Lower lobe of right lung (tissue), 2 donors: ENCODE data around the gene LBHD1. TPM values are rescaled to one million over a fixed set of nuclear protein-coding genes. Genes with fewer than 3 reads are reported as not detected.
"Not testable (repeated sequence)": the region's sequence is repeated elsewhere in the genome, so short reads cannot be mapped to it uniquely, and the experiment has no call there.

Experiments used
- ATAC-seq, 2 donors: fragments of 200-7000 bp; cut with Tn5 transposase; one replicate each; pipeline ENCODE4 v1.9.1; 2020 to 2022; ENCODE audit warnings: mild to moderate bottlenecking in 2 of 2, moderate library complexity in 2 of 2
- DNase-seq: peaks from one replicate; pipeline ENCODE4 v3.0.0-alpha.2; 2020
- H3K27ac ChIP-seq: fragments of 200-600 bp; one replicate; pipeline ENCODE4 v1.8.0; 2022
- H3K27me3 ChIP-seq: fragments of 200-600 bp; one replicate; pipeline ENCODE4 v1.8.0; 2022; ENCODE audit warnings: low read depth
- H3K36me3 ChIP-seq: fragments of 200-600 bp; one replicate; pipeline ENCODE4 v1.8.0; 2022; ENCODE audit warnings: mild to moderate bottlenecking
- H3K4me1 ChIP-seq: fragments of 200-600 bp; one replicate; pipeline ENCODE4 v1.8.0; 2022
- H3K4me3 ChIP-seq: fragments of 200-600 bp; one replicate; pipeline ENCODE4 v1.8.0; 2022; ENCODE audit warnings: mild to moderate bottlenecking
- H3K9me3 ChIP-seq: fragments of 200-600 bp; one replicate; pipeline ENCODE4 v1.8.0; 2022
- intact Hi-C: fragments of 100-400 bp; cut with DNase I; formaldehyde crosslinking; loops from one replicate; pipeline ENCODE4 v1.11.0; 2022
- total RNA-seq: library from RNA; stranded (reverse); fragmentation: NEBNext Ultra II Directional; extraction: Animal tissue kit (Norgen Biotek cat#: 25700); gene quantifications from one replicate; pipeline ENCODE4 v1.2.1, GENCODE V29; 2021
- TF ChIP-seq, protein P1 (sequence below): fragments of 200-600 bp; IDR thresholded peaks from one replicate; pipeline ENCODE4 v1.8.0; 2022; ENCODE audit warnings: antibody characterized with exemption, mild to moderate bottlenecking
- donor health status: DM: no; HTN: yes; CAD: no; lungs with severe emphysema.

LBHD1 gene
- total RNA-seq, 1 donor from 2014 or later: 11.1 TPM

DNA sequence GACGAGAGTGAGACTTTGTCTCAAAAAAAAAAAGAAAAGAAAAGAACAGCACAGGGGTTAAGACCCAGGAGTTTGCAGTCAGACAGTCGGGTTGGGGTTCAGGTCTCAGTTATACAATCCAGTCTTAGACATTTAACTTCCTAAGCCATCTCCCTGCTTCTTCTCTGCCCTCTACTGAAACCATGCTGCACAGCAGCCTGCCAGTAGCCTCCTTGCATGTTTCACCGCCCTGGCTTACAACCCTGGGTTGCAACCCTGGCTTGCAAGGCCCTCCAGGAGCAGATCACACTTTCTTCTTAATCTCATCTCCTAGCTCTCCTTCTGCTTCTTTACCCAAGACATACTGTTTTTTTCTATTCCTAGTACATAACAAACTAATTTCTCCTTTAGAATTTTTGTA, 44.4 kb downstream of the LBHD1 start:
- DNase-seq: no peak
- intact Hi-C loops: no loop called here
- peaks cover 78% of the 10 kb centered on the region for H3K36me3 ChIP-seq

DNA sequence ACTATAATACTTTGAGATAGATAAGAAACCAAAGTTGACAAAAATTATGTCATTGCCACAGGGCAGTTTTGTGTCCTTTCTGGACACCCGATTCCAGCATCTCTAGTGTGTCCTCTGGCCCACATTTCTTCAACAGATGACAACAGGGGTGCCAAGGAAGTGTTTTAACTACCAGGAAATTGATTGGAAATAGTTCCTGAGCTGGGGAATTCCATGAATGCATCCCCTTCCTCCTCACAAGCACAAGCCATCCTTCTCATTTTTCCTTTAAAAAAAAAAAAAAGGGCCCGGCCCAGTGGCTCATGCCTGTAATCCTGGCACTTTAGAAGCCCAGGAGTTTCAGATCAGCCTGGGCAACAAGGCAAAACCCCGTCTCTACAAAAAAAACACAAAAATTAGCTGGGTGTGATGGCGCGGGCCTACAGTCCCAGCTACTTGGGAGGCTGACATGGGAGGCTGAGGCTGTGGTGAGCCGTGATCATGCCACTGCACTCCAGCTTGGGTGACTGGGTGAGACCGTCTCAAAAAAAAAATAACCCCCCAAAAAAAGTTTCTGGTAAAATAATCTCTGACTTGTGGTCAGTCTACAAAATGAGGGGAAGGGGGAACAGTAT, 49.5 kb downstream of the LBHD1 start:
- H3K27ac ChIP-seq: peak overlapping the region; percentile 88
- peaks cover 29% of the 10 kb centered on the region for H3K36me3 ChIP-seq
- H3K27me3 ChIP-seq: no peaks in the 10 kb centered on the region
- peaks cover 19% of the 10 kb centered on the region for H3K4me1 ChIP-seq
- no peak for DNase-seq
- TF ChIP-seq, protein P1, sequence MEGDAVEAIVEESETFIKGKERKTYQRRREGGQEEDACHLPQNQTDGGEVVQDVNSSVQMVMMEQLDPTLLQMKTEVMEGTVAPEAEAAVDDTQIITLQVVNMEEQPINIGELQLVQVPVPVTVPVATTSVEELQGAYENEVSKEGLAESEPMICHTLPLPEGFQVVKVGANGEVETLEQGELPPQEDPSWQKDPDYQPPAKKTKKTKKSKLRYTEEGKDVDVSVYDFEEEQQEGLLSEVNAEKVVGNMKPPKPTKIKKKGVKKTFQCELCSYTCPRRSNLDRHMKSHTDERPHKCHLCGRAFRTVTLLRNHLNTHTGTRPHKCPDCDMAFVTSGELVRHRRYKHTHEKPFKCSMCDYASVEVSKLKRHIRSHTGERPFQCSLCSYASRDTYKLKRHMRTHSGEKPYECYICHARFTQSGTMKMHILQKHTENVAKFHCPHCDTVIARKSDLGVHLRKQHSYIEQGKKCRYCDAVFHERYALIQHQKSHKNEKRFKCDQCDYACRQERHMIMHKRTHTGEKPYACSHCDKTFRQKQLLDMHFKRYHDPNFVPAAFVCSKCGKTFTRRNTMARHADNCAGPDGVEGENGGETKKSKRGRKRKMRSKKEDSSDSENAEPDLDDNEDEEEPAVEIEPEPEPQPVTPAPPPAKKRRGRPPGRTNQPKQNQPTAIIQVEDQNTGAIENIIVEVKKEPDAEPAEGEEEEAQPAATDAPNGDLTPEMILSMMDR: no peak
- peak overlapping the region; percentile 79 for H3K4me3 ChIP-seq
- no peaks in the 10 kb centered on the region for H3K9me3 ChIP-seq
- ATAC-seq: no peak
- intact Hi-C loops: no loop called here

More for the DNA sequence above, 44.4 kb downstream of the LBHD1 start:
- no peaks in the 10 kb centered on the region for H3K4me1 ChIP-seq
- no peak for ATAC-seq
- H3K9me3 ChIP-seq: no peaks in the 10 kb centered on the region
- no peaks in the 10 kb centered on the region for H3K27me3 ChIP-seq
- TF ChIP-seq, protein P1: no peak
- H3K27ac ChIP-seq: no peak overlapping the region
- H3K4me3 ChIP-seq: no peak overlapping the region

DNA sequence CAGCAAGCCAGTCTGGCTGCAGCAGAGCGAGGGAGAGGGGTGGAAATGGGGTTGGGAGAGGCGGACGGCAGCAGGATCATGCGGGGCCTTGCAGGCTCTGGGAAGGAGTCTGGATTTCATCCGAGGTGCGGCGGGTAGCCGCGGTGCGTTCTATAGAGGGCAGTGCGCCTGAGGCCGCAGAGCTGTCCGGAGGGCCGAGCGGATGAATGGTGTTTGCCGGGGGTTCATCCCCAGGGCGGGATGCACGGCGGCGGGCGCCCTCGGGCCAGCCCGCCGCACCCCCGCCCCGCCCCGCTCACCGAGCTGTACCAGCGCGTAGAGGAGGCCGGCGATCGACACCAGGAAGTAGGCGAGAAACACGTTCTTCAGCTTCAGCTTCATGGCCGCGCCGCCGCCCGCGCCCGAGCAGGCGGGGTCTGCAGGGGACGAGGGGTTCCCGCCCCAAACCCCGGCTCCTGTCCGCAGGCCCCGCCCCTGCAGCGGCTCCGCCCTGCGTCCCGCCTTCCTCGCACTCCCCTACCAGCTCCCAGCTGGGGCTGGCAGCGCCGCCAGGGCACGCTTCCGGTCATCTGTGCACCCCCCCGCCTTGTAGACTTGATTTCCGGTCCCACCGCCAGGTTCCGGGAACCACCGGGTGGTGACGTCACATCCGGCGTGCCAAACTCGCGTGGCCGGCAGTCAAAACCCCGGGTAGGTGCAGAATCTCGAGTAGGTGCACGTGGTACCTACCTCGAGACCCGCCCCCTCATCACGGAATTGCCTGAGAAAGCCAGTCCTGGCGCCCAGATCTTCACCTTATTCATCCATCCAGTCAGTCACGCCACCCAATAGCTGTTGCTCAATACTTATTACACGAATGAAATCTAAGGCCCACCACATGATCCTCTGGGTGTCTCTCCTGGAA, 50.2 kb downstream of the LBHD1 start, which contains the start of gene B3GAT3:
Gene B3GAT3 (minus strand): TSS at position 420 of the 904 bp plus-strand sequence. CDS start 39 bp downstream, at position 381.
- TF ChIP-seq, protein P1: no peak
- Histone ChIP-seq H3K9me3 (no peaks in the 10 kb centered on the region), H3K4me1 (peaks cover 19% of the 10 kb centered on the region), H3K27ac (peak within 1 kb of the TSS; percentile 88), H3K36me3 (peaks cover 28% of the 10 kb centered on the region), H3K4me3 (peak within 1 kb of the TSS; percentile 79), H3K27me3 (no peaks in the 10 kb centered on the region)
- peak; percentile 99 for DNase-seq
- ATAC-seq: peak; percentile 99
- intact Hi-C loops: no loop called here

DNA sequence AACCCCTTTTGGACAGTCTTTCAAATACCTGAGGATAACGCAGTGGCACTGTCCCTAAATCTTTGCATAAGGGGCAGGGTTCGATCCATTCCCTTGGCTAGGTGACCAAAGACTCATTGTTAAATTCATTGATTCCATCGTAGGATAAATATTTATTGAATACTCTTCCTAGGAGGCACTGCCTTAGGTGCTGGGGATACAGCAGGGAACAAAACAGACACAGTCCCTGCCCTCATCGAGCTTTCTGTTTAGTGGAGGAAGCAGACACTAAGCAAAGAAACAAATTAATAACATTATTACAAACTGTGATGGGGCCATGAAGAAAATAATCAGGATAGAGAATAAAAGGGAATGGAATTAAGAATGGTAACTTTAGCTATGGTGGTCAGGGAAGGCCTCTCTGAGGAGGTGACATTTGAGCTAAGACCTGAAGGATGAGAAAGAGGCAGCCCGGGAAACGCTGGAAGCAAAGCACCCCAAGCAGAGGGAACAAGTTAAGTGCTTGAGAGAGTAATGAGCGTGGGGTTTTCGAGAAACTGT, 51.0 kb downstream of the LBHD1 start:
- Histone ChIP-seq H3K27me3 (no peaks in the 10 kb centered on the region), H3K36me3 (peaks cover 28% of the 10 kb centered on the region), H3K4me3 (peak overlapping the region; percentile 79), H3K9me3 (no peaks in the 10 kb centered on the region), H3K4me1 (peaks cover 19% of the 10 kb centered on the region), H3K27ac (peak overlapping the region; percentile 88)
- intact Hi-C loops: no loop called here
- TF ChIP-seq, protein P1: no peak
- ATAC-seq (no peak), DNase-seq (no peak)

DNA sequence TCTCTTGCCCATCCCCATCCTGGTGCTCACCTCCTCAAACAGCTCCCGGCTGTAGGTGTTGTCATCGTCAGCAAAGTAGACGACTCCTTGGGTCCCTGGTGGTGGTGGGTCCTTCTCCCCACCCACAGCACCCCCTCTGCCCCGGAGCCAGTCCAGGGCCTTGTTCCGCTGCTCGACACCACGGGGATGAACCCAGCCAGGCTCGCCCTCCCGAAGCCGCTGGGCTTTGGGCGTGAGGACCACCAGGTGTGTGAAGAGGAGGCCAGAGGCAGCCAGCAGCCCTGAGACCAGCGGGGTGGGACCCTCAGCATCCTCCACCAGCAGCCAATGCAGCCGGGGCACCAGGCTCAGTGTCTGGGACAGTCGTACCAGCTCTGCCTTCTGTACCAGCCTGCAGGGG, 55.1 kb downstream of the LBHD1 start:
- H3K4me1 ChIP-seq: peaks cover 19% of the 10 kb centered on the region
- peaks cover 25% of the 10 kb centered on the region for H3K36me3 ChIP-seq
- intact Hi-C loops, H3K27me3 ChIP-seq, ATAC-seq, H3K27ac ChIP-seq, DNase-seq, H3K9me3 ChIP-seq, H3K4me3 ChIP-seq: not testable (repeated sequence)
